ENCODE results near the gene MRGPRD.

DNA sequence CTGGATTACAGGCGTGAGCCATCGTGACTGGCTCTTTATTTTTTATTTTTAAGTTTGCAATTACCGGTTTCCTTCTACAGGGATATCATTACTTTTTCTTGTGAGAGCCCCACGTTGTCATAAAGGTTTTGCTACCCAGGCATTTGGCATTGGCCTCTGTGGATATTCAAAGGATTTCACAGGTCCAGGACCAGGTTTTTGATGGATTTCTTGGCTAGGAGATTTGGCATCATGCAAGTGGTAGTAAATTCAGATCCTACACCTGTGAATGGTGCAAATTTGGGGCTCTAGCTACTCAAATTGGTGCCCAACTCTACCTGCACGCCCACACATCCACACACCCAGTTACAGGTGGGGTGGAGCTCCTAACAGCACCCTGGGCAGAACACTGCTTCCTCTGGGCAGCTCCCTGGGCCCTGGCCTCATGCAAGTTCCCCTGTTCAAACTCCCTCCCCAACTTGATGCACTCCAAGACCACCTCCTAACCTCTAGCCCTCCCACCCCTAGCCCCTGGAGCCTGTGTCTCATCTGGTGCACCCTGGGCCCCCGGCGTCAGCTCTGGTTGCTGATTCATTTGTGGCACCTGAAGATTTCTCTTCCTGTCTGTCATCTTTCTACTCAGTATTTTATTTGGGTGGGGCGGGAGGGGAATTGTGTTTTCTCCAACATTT is 9.3 kb upstream of the MRGPRD start:
- no peak for TF ChIP-seq CHD2 (IDR thresholded peaks at IDR 0.05; ENCODE audit: borderline replicate concordance, low read depth, low read length)
- TF ChIP-seq CREM (IDR thresholded peaks at IDR 0.05; ENCODE audit: low read depth) = no peak
- TF ChIP-seq CTCF (IDR thresholded peaks at IDR 0.05 in 2 of 3, conservative IDR thresholded peaks at IDR 0.05 in 1 of 3; ENCODE audit: control insufficient read depth in 2 of 3, extremely low read depth in 1 of 3, insufficient read depth in 1 of 3, low read depth in 3 of 3, low read length in 3 of 3) = no peak
- TF ChIP-seq POLR2A (IDR thresholded peaks at IDR 0.05; ENCODE audit: low read depth, low read length) = no peak
- TF ChIP-seq RB1 (IDR thresholded peaks at IDR 0.05; ENCODE audit: borderline replicate concordance) = no peak
- no peak for TF ChIP-seq MEF2A (IDR thresholded peaks at IDR 0.05; ENCODE audit: insufficient read depth, low read depth, low read length)
- TF ChIP-seq SIN3A (IDR thresholded peaks at IDR 0.05; ENCODE audit: low read depth, low read length) = no peak
- TF ChIP-seq EZH2 (IDR thresholded peaks at IDR 0.05; ENCODE audit: borderline replicate concordance, control insufficient read depth, low read depth, low read length) = no peak

Data from GM12878 (cell line).